ENCODE results near the gene FMNL1. TPM values are rescaled to one million over a fixed set of nuclear protein-coding genes. Genes with fewer than 3 reads are reported as not detected.

FMNL1 gene
- total RNA-seq (2013), result 111 TPM
- polyA plus RNA-seq (100 to 1,000 TPM in 1 of 3 donors, 10 to 100 TPM in 2; 23.8 to 826 (median 24.8) TPM), polyA minus RNA-seq (261 and 268 TPM in 2 replicates), total RNA-seq (84.7 to 575 (median 305) reads per million in 11 experiments)

DNA sequence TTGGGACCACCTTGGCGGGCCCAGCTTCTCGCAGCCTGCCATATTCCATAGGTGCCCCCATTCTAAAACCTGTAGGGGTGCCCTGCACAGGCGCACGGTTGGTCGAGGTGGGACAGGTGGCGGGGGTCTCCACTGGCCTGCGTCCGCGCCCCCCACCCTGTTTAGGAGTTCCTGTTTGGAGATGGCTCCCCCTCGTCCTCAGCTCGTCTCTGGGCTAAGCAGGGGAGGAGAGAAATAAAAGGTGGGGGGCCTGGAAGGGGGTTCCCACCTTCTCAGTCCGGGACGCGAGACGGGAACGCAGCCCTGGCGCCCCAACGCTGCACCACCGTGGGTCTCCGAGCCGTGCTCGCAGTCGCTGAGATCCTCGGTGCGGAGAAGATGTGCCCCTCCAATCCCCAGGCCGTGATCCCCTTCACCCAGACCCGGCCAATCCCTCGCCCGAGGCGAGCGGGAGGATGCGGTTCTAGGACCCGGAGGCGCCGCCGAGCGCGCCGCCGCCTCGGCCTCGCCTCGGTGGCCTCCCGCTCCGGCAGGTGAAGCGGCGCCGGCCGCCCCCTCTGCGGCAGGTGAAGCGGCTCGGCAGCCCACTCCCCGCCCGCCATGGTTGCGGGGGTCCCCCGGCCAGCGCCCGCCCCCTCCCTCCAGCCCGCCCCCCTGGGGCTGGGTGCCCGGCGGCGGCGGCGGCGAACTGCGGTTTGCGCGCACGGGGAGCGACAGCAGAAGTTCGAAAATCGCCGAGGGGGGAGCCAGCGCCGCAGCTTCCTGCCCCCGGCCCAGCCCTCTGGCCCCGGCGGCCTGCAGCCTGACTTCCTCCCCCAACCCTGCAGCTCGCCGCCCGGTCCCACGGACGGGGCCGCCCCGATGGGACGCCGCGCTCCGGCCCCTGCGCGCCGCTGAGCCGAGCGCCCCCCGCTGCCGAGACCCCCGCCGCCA, at the start of gene FMNL1:
TSS of gene FMNL1 (plus strand) at position 805 of the 933 bp plus-strand sequence. CDS start 240 bp downstream, outside the sequence.
- Histone ChIP-seq H3K27ac (ENCODE audit: low read depth in 1 of 2, low read length in 2 of 2) (peak within 1 kb of the TSS; percentile 93 to 99), H3K36me3 (replicated peaks in 1 of 2; ENCODE audit: control insufficient read depth in 1 of 2, insufficient read depth in 2 of 2, low read length in 2 of 2) (peaks cover 2 to 15% of the 10 kb centered on the region in 2 donors), H3K4me3 (replicated peaks in 1 of 3; ENCODE audit: low read depth in 2 of 3, low read length in 3 of 3) (peak within 1 kb of the TSS; percentile 87 to 99 (median 97)), H3K9me3 (replicated peaks in 1 of 2; ENCODE audit: control insufficient read depth in 1 of 2, insufficient read depth in 1 of 2, low read length in 2 of 2) (no peaks in the 10 kb centered on the region), H3K4me1 (ENCODE audit: control insufficient read depth in 1 of 2, insufficient read depth in 2 of 2, low read length in 2 of 2) (peaks cover 53 to 57% of the 10 kb centered on the region in 2 donors), H3K4me2 (replicated peaks; ENCODE audit: extremely low read depth, low read length, poor library complexity, severe bottlenecking) (peak within 1 kb of the TSS; percentile 98), H4K20me1 (ENCODE audit: insufficient read depth, low read length) (peaks cover 67% of the 10 kb centered on the region), H3K79me2 (ENCODE audit: insufficient read depth, low read length) (peaks cover 78% of the 10 kb centered on the region), H3K9ac (ENCODE audit: insufficient read depth, low read length, poor library complexity, severe bottlenecking) (peak within 1 kb of the TSS; percentile 91), H2AFZ (ENCODE audit: insufficient read depth, low read depth, low read length, poor library complexity, severe bottlenecking) (peak within 1 kb of the TSS; percentile 56), H3K27me3 (ENCODE audit: control insufficient read depth in 2 of 2, insufficient read depth in 2 of 2, low read length in 2 of 2) (no peaks in the 10 kb centered on the region)
- Mint-ChIP-seq H3K27ac (peak within 1 kb of the TSS; percentile 98 to 100 (median 100)), H3K36me3 (peaks cover 50 to 74% of the 10 kb centered on the region in 2 donors), H3K4me1 (peaks cover 49% of the 10 kb centered on the region), H3K27me3 (ENCODE audit: low read depth in 3 of 3) (peaks cover 0 to under 1% (median 0%) of the 10 kb centered on the region in 3 donors), H3K4me3 (peak within 1 kb of the TSS; percentile 97 to 99), H3K9me3 (peaks cover 0 to 8% (median 0%) of the 10 kb centered on the region in 7 donors)
- TF ChIP-seq, protein P1, sequence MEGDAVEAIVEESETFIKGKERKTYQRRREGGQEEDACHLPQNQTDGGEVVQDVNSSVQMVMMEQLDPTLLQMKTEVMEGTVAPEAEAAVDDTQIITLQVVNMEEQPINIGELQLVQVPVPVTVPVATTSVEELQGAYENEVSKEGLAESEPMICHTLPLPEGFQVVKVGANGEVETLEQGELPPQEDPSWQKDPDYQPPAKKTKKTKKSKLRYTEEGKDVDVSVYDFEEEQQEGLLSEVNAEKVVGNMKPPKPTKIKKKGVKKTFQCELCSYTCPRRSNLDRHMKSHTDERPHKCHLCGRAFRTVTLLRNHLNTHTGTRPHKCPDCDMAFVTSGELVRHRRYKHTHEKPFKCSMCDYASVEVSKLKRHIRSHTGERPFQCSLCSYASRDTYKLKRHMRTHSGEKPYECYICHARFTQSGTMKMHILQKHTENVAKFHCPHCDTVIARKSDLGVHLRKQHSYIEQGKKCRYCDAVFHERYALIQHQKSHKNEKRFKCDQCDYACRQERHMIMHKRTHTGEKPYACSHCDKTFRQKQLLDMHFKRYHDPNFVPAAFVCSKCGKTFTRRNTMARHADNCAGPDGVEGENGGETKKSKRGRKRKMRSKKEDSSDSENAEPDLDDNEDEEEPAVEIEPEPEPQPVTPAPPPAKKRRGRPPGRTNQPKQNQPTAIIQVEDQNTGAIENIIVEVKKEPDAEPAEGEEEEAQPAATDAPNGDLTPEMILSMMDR (IDR thresholded peaks at IDR 0.05), result peak; percentile 27
- DNase-seq, result peak; percentile 76 to 80 (median 80)
- 2% methylated on average over 89 of the region's 98 CpGs for WGBS (ENCODE audit: insufficient coverage)
- intact Hi-C loops (cut with micrococcal nuclease), result loop anchor here in 1 of 2 donors (1.0 kb wide), 1 partner anchor 8 kb away; no protein-coding TSS in a partner anchor

DNA sequence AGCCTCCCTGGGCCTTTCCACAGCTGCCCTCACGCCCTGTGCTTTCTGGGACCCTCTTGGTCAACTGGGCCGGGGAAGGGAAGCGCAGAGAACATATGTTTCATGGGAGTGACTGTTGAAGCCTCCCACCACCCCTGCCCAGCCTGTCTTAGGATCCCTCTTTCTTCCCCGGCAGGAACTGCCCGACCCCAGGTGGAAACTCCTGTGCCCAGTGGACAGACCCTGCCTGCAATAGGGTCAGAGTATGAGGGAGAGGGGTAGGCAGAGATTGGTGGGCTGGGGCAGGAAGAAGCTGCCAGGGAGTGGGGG, 49.5 kb upstream of the FMNL1 start:
- peak overlapping the region in 2 of 3 experiments; percentile 2 to 73 for H3K4me3 ChIP-seq (replicated peaks in 1 of 3; ENCODE audit: low read depth in 2 of 3, low read length in 3 of 3)
- no peaks in the 10 kb centered on the region for H3K27me3 ChIP-seq (ENCODE audit: control insufficient read depth in 2 of 2, insufficient read depth in 2 of 2, low read length in 2 of 2)
- Mint-ChIP-seq H3K4me1 (peaks cover 56% of the 10 kb centered on the region), H3K4me3 (peak overlapping the region; percentile 12 to 70), H3K27ac (peak overlapping the region; percentile 86 to 99 (median 98)), H3K27me3 (ENCODE audit: low read depth in 3 of 3) (no peaks in the 10 kb centered on the region), H3K36me3 (peaks cover 5 to 18% of the 10 kb centered on the region in 2 donors), H3K9me3 (no peaks in the 10 kb centered on the region)
- H3K9ac ChIP-seq (ENCODE audit: insufficient read depth, low read length, poor library complexity, severe bottlenecking), result peak overlapping the region; percentile 56
- intact Hi-C loops (cut with micrococcal nuclease), result no loop called here
- no peak for DNase-seq
- H2AFZ ChIP-seq (ENCODE audit: insufficient read depth, low read depth, low read length, poor library complexity, severe bottlenecking), result peak overlapping the region; percentile 76
- H3K9me3 ChIP-seq (replicated peaks in 1 of 2; ENCODE audit: control insufficient read depth in 1 of 2, insufficient read depth in 1 of 2, low read length in 2 of 2), result no peaks in the 10 kb centered on the region
- H3K4me2 ChIP-seq (replicated peaks; ENCODE audit: extremely low read depth, low read length, poor library complexity, severe bottlenecking), result peak overlapping the region; percentile 81
- H3K4me1 ChIP-seq (ENCODE audit: control insufficient read depth in 1 of 2, insufficient read depth in 2 of 2, low read length in 2 of 2), result peaks cover 60 to 61% of the 10 kb centered on the region in 2 donors
- peaks cover 13% of the 10 kb centered on the region for H3K79me2 ChIP-seq (ENCODE audit: insufficient read depth, low read length)
- peak overlapping the region; percentile 77 to 92 for H3K27ac ChIP-seq (ENCODE audit: low read depth in 1 of 2, low read length in 2 of 2)
- no peaks in the 10 kb centered on the region for H3K36me3 ChIP-seq (replicated peaks in 1 of 2; ENCODE audit: control insufficient read depth in 1 of 2, insufficient read depth in 2 of 2, low read length in 2 of 2)
- no peaks in the 10 kb centered on the region for H4K20me1 ChIP-seq (ENCODE audit: insufficient read depth, low read length)
- WGBS (ENCODE audit: insufficient coverage), result 20% methylated on average over 1 of the region's 5 CpGs
- TF ChIP-seq, protein P1 (IDR thresholded peaks at IDR 0.05), result no peak

Measured in CD14-positive monocyte (primary cell).